ENCODE measurements around the gene RNF223. TPM values are rescaled to one million over a fixed set of nuclear protein-coding genes. Genes with fewer than 3 reads are reported as not detected.

The RNF223 gene
- total and polyA plus RNA-seq, 10 donors: not detected

GRCh38 chr1:1072849-1073742 is 1.0 kb downstream of the RNF223 start:
- intact Hi-C loops (cut with DNase I; ENCODE audit: low total_unique reads): no loop called here
- Histone ChIP-seq H3K4me1 (peaks cover 6 to 29% (median 21%) of the 10 kb centered on the region in 6 donors), H3K9me3 (no peaks in the 10 kb centered on the region), H3K36me3 (no peaks in the 10 kb centered on the region), H3K4me3 (no peak overlapping the region), H3K27me3 (replicated peaks in 1 of 7) (peaks cover 0 to 79% (median 49%) of the 10 kb centered on the region in 7 donors), H3K27ac (no peak overlapping the region)
- DNase-seq: no peak
- no peak for TF ChIP-seq CTCF (IDR thresholded peaks at IDR 0.05 in 8 of 11, conservative IDR thresholded peaks at IDR 0.05 in 3 of 11)
- no peak for TF ChIP-seq POLR2A (IDR thresholded peaks at IDR 0.05)
- TF ChIP-seq POLR2AphosphoS5 (IDR thresholded peaks at IDR 0.05): no peak
- 74 to 88% (median 80%) methylated on average over 20 to 28 of the region's 28 CpGs for WGBS, 5 donors

GRCh38 chr1:1072299-1072848 is 1.7 kb downstream of the RNF223 start:
- Histone ChIP-seq H3K27ac (no peak overlapping the region), H3K4me1 (peaks cover 6 to 36% (median 25%) of the 10 kb centered on the region in 6 donors), H3K4me3 (no peak overlapping the region), H3K36me3 (no peaks in the 10 kb centered on the region), H3K27me3 (replicated peaks in 1 of 7) (peaks cover 0 to 86% (median 55%) of the 10 kb centered on the region in 7 donors), H3K9me3 (no peaks in the 10 kb centered on the region)
- no peak for TF ChIP-seq CTCF (IDR thresholded peaks at IDR 0.05 in 8 of 11, conservative IDR thresholded peaks at IDR 0.05 in 3 of 11)
- TF ChIP-seq POLR2A (IDR thresholded peaks at IDR 0.05): no peak
- no peak for TF ChIP-seq POLR2AphosphoS5 (IDR thresholded peaks at IDR 0.05)
- no peak for DNase-seq
- 69 to 86% (median 75%) methylated on average over 18 to 21 of the region's 21 CpGs for WGBS, 5 donors
- intact Hi-C loops (cut with DNase I; ENCODE audit: low total_unique reads): no loop called here

GRCh38 chr1:1071486-1072298 is 2.4 kb downstream of the RNF223 start:
- no peak overlapping the region for H3K4me3 ChIP-seq
- WGBS, 5 donors: 83 to 90% (median 86%) methylated on average over 22 to 56 of the region's 56 CpGs
- H3K27me3 ChIP-seq (replicated peaks in 1 of 7): peaks cover 0 to 93% (median 55%) of the 10 kb centered on the region in 7 donors

More at GRCh38 chr1:1071486-1072298, 2.4 kb downstream of the RNF223 start:
- intact Hi-C loops (cut with DNase I; ENCODE audit: low total_unique reads): no loop called here
- TF ChIP-seq POLR2A (IDR thresholded peaks at IDR 0.05) (no peak), CTCF (IDR thresholded peaks at IDR 0.05 in 8 of 11, conservative IDR thresholded peaks at IDR 0.05 in 3 of 11) (no peak), POLR2AphosphoS5 (IDR thresholded peaks at IDR 0.05) (no peak)
- Histone ChIP-seq H3K36me3 (no peaks in the 10 kb centered on the region), H3K9me3 (no peaks in the 10 kb centered on the region), H3K27ac (no peak overlapping the region), H3K4me1 (peaks cover 6 to 36% (median 25%) of the 10 kb centered on the region in 6 donors)
- no peak for DNase-seq

All from spleen (tissue), 11 donors.